Measurements from ENCODE around the gene PRSS48.
"Not testable (repeated sequence)": the region's sequence is repeated elsewhere in the genome, so short reads cannot be mapped to it uniquely, and the experiment has no call there.

PRSS48 gene

GRCh38 chr4:151276787-151277562 is at the start of gene PRSS48:
PRSS48 (plus strand) TSS chr4:151277161; CDS start chr4:151277173, 12 bp downstream.
- DNase-seq: peak in 1 of 4 experiments; percentile 4

GRCh38 chr4:151227172-151227571 is 49.8 kb upstream of the PRSS48 start:
- no peak for DNase-seq

GRCh38 chr4:151227731-151228130 is 49.2 kb upstream of the PRSS48 start:
- DNase-seq: no peak

- no peak for DNase-seq
These were observed 48.5 kb upstream of the PRSS48 start for GRCh38 chr4:151228189-151229119.

- DNase-seq: no peak
These were observed 44.9 kb upstream of the PRSS48 start for GRCh38 chr4:151231915-151232595.

GRCh38 chr4:151233600-151233999 is 43.4 kb upstream of the PRSS48 start:
- DNase-seq: no peak

- not testable (repeated sequence) for DNase-seq
These were observed 41.6 kb upstream of the PRSS48 start for GRCh38 chr4:151235373-151235772.

- no peak for DNase-seq
These were observed 40.9 kb upstream of the PRSS48 start for GRCh38 chr4:151236036-151236435.

- DNase-seq: no peak
These were observed 38.5 kb upstream of the PRSS48 start for GRCh38 chr4:151238477-151238876.

GRCh38 chr4:151239608-151240007 is 37.4 kb upstream of the PRSS48 start:
- DNase-seq: no peak

GRCh38 chr4:151242305-151242704 is 34.7 kb upstream of the PRSS48 start:
- DNase-seq: no peak

- no peak for DNase-seq
These were observed 30.2 kb upstream of the PRSS48 start for GRCh38 chr4:151246742-151247141.

- DNase-seq: no peak
These were observed 29.6 kb upstream of the PRSS48 start for GRCh38 chr4:151247395-151247794.

- no peak for DNase-seq
These were observed 28.4 kb upstream of the PRSS48 start for GRCh38 chr4:151248519-151248918.

- DNase-seq: no peak
These were observed 26.3 kb upstream of the PRSS48 start for GRCh38 chr4:151250706-151251105.

GRCh38 chr4:151251603-151252304 is 25.2 kb upstream of the PRSS48 start:
- no peak for DNase-seq

- DNase-seq: not testable (repeated sequence)
These were observed 21.7 kb upstream of the PRSS48 start for GRCh38 chr4:151255226-151255625.

- DNase-seq: not testable (repeated sequence)
These were observed 21.3 kb upstream of the PRSS48 start for GRCh38 chr4:151255680-151256079.

GRCh38 chr4:151256134-151256533 is 20.8 kb upstream of the PRSS48 start:
- no peak for DNase-seq

- no peak for DNase-seq
These were observed 19.3 kb upstream of the PRSS48 start for GRCh38 chr4:151257704-151258103.

GRCh38 chr4:151259752-151260151 is 17.2 kb upstream of the PRSS48 start:
- no peak for DNase-seq

GRCh38 chr4:151260526-151260925 is 16.4 kb upstream of the PRSS48 start:
- no peak for DNase-seq

GRCh38 chr4:151263455-151263854 is 13.5 kb upstream of the PRSS48 start:
- DNase-seq: no peak

Measured in activated naive CD4-positive, alpha-beta T cell (primary cell).